ENCODE data around the gene ARFRP1.
"Not testable (repeated sequence)": the region's sequence is repeated elsewhere in the genome, so short reads cannot be mapped to it uniquely, and the experiment has no call there.

The ARFRP1 gene

DNA sequence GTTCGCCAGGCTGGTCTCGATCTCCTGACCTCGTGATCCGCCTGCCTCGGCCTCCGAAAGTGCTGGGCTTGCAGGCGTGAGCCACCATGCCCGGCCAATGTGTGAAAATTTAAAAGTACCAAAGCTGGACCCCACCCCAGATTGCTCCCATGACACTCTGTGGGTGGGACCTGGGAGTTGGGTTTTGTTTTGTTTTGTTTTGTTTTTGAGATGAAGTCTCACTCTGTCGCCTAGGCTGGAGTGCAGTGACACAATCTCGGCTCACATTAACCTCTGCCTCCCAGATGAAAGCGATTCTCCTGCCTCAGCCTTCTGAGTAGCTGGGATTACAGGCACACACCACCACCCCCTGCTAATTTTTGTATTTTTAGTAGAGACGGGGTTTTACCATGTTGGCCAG, 36.1 kb downstream of the ARFRP1 start:
- not testable (repeated sequence) for DNase-seq

DNA sequence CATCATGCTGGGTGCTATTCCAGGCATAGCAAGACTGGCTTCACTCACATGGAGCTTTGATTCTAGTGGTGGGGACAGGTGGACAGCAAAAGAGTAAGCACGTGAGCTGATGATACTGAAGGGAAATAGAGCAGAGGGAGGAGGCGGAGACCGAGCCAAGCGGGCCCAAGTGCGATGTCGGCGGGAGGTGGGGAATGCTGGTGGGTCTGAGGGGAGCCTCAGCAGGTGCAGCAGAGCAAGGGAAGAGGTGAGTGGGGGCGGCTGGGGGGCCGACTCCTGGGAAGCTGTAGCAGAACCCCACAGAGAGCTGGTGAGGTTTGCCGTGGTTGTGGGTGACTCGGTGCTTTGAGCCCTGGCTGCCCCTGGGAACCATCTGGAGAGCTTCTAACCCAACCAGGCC, 39.4 kb downstream of the ARFRP1 start:
- DNase-seq, result no peak

DNA sequence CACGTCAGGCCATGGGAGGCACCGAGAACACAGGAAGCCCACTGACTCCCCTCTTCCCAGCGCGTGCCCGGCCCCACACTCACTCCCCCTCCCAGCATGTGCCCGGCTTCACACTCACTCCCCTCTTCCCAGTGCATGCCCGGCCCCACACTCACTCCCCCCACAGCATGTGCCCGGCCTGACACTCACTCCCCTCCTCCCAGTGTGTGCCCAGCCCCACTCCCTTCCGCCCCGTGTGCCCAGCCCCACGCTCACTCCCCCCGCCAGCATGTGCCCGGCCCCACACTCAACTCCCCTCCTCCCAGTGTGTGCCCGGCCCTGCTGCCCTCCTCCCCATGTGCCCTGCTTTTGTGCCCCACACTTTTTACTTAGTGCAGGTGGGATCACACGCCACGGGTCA, 39.9 kb downstream of the ARFRP1 start:
- no peak for DNase-seq

DNA sequence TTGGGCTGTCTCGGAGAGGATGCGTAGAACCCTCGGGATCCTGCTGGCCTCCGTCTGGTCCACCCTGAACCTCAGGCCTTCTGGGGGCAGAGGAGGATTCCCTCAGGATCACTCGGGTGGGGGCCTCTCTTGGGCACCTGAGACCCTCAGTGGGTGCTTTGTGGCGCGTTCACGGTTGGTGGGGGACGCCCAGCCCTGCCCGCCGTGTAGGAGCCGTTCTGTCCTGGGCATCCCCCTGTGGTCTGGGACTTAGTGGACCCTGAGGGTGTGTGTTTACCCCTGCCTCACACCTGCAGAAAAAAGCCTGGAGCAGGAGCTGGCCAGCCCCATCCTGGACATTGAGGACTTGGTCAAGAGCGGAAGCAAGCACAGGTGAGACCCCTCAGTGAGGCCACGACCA, 42.1 kb downstream of the ARFRP1 start:
- no peak for DNase-seq

DNA sequence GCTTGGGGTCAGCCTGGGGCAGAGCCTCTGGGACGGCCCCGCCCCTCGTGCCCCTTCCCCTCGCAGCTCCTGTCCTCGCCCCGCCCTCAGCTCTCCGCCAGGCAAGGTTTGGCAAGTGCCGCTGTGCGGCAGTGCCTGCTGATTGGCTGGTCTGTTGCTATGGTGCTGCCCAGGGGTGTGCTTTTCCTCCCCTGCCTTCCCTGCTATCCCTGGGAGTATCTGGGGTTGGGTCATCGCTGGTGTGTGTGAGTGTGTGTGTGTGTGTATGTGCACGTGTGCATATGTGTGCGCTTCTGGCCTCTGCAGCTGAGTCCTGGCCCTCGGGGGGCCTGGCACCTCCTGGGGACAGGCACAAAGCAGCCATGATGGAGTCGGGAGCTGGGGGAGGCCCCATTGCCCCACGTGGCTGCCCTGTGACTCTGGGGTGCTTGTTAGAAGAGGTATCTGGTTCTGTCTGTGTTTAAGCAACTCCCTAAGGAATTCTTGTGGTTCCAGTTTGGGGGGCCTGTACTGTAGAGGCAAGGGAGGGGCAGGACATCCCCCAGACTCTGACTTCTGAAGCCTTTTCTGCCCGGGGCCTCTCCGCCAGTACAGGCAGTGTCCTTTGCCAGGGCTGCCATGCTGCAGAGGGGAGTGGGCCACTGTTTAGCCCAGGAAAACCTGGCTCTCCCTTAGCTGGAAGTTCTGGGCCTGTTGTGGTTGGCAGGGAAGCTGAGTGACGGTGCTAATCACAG, 42.7 kb downstream of the ARFRP1 start:
- DNase-seq, result no peak

DNA sequence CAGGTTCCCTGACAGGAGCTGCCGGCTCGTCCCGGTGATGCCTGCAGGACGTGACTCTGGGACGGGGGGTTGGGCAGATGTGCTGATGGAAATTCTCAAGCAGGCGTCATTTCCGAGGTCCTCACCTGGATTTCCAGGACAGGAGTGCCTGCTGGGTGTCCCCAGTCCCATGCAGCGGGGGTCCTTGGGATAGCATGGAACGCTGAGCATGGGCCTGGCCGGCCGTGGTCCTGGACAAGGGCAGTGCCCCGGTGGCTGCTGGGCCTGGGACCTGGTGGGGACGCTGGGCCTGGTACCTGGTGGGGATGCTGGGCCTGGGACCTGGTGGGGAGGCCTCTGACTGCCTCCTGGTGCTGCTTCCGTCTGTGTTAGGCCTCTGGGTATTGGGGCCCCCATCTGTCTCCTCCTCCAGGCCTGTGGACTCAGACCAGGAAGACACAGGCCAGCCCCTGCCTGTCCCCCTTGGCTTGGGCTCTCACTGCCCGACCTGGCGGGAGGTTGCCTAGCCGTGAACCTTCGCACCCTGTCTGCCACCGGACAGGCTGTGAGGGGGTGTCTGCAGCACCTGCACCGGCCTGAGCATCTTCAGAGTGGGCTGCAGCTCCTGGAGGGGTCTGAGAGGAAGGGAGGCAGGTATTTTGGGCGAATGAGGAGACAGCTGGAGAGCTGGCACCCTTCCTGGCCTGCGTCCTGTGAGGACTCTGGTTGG, 43.5 kb downstream of the ARFRP1 start:
- DNase-seq, result no peak

DNA sequence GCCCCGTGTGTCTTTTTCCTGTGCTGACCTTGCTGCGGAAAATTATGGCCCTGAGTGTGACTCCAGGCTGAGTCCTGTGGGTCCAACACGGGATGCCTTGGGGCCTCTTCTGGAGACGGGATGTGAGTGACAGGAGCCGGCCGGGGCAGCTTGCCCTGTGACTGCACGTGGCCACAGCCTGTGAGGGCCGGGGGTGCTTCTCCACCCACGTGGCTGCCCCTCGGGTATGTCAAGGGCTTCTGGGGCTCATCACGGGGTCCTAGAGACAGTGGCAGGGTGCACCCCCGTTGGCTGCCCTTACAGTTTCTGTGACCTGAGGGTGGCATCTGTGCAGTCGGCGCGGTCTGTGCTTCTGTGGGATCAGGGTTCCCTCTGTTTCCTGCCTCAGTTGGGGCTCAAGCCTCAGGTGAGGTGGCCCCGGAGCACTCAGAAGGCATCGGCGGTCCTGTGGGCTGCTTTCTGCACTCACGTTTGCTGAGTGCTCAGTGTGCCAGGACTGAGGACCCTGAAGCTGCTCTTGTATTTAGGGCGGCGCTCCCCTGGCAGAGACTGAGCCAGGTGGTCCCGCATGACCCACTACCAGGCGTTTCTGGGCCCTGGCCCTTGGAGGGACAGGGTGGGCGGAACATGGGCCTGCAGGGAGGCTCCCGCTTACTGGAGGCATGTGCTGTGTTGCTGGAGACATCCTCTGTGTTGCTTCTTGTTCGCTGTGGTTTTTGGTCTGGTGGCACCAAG, 44.3 kb downstream of the ARFRP1 start:
- no peak for DNase-seq

DNA sequence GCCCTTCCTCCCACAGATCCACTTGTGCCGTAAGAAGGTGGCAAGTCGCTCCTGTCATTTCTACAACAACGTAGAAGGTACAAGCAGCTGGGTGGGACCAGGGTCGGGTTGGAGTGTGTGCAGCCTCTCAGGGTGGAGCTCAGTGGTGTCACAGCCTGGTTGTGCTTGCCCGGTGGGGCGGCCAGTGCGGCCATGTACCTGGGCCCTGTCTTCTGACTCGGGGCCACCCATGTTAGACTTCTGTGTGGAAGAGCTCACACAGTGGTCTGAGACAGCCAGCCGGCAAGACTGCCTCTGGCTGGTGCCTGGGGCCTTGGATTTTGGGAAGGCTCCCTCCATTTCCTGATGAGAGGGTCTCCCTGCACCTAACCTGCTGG, 45.0 kb downstream of the ARFRP1 start:
- no peak for DNase-seq

DNA sequence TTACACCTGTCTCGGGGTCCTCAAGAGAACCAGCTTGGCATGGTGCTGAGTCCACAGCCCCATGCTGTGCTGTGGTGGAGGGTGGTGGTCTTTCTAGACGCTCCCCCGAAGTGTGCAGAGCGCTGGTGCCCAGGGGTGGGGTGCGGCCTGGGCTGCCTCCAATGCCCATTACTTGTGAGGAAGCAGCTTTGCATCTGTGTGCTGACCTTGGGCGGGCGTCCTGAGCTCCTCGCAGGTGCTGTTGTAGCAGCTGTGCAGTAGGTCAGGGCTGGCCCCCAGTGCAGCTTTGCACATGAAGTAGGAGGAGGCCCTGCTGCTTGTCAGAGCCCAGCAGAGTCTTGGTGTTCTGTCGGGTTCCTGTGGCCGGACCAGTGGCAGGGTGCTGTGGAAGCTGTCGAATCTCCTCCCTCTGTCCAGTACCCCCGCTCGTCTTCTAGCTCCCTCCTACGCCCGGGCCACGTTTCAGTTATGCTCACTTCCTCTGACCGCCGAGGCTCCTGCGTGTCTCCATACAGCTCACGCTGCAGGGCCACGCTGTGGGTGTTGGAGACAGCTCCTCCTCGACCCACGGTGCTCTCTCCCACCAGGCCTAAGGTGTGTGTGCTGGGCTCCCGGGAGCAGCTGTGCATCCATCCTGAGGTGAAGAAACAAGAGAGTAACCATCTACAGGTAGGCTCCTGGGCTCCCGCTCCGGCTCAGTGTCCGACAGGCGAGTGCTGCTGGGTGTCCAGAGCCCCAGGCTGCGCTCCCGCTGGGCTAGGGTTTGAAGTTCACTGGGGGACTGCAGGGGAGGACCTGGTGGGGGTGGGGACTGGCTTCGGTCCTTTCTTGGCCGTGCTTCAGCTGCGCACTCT, 45.6 kb downstream of the ARFRP1 start:
- DNase-seq, result no peak

DNA sequence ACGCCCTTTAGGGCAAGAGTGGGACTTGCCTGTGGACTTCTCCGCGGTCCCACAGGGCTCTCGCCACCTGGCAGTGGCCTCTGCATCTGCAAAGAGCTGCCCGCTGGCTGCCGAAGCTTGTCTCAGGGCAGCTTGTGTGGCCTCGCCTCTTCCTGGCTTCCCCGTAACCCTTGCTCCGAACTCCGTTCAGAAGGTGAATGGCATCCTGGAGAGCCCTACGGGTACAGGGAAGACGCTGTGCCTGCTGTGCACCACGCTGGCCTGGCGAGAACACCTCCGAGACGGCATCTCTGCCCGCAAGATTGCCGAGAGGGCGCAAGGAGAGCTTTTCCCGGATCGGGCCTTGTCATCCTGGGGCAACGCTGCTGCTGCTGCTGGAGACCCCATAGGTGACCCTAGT, 46.7 kb downstream of the ARFRP1 start:
- DNase-seq, result no peak

DNA sequence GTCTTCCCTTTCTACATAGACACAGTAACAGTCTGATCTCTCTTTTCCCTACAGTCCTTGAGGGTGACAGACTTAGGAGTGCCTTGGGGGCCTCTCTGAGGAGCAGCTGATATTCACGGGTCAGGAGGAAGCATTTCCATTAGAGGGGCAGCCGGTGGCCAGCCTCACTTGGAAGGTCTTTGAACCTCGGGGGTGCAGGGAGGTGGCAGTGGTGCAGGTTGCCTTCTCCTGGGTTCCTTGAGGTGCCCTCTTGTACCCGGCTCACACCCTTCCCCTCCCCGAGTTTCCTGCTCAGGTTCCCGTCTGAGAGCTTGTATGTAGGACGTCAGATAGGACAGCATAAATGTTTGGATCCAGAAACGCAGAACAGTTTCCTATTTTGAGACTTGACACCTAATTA, 47.2 kb downstream of the ARFRP1 start:
- DNase-seq, result no peak

DNA sequence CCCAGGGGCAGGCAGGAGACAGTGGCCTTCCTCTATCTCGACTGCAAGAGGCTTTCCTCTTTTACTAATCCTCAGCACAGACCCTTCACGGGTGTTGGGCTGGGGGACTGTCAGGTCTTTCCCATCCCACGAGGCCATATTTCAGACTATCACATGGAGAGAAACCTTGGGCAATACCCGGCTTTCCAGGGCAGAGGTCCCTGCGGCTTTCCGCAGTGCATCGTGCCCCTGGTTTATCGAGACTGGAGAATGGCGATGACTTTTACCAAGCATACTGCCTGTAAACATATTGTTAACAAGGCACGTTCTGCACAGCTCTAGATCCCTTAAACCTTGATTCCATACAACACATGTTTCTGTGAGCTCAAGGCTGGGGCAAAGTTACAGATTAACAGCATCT, 47.6 kb downstream of the ARFRP1 start:
- not testable (repeated sequence) for DNase-seq

DNA sequence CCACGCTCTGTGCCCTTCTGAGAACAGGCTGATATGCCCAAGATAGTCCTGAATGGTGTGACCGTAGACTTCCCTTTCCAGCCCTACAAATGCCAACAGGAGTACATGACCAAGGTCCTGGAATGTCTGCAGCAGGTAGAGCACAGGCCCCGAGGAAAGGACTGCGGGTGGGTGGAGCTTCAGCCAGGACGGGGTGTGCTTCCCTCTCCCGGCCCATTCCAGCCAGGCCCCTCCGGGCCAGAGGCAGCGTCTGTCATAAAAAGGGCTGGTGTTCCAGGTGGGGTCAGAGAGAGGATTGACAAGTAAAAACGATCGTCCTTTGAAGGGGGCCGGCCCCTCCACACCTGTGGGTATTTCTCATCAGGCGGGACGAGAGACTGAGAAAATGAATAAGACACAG, 48.4 kb downstream of the ARFRP1 start:
- no peak for DNase-seq

DNA sequence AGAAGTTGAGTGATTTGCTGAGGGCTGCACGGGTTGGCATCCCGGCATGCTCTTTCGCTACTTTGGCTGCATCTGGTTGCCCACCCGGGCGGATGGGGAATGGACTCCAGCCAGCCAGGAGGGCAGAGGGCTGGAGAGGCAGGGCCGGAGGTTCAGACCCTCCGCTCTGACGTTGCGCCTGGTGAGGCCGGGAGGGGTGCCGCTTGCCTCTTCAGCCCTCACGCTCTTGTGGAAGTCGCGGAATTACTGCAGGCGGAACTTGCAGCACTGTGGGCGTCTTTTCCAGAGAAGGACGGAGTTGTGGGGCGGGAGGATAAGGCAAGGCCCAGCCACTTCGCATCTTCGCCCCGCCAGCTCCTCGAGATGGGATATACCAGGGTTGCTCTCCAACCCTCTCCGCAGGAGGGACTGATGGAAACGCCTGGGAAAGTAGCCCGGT, 49.0 kb downstream of the ARFRP1 start:
- no peak for DNase-seq

DNA sequence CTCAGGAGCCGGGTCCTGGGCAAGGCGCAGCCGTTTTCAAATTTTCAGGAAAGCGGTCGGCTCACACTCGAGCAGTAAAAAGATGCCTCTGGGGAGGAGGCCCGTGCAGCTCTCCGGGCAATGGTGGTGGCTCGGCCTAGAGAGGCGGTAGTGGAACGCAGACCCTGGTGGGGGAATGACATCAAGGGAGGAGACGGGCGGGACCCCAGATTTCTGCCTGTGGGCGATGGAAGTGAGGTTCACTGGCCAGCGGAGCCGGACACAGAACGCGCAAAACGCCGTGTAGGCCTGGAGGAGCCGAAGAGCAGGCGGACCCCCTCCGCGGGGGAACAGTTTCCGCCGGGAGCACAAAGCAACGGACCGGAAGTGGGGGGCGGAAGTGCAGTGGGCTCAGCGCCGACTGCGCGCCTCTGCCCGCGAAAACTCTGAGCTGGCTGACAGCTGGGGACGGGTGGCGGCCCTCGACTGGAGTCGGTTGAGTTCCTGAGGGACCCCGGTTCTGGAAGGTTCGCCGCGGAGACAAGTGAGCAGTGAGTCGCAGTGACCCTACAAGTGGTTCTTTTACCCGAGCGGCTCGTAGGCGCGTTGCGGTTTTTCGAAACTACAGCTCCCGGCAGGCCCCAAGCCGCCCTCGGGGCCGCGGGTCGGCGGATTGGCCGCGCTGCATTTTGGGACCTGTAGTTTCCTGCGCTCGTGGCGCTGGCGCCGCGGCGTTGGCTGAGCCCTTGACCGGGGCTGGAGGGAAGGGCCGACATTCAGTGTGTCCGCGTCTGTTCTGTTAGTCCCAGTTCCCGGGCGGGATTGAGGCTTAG, 49.6 kb downstream of the ARFRP1 start, which contains the start of gene RTEL1:
Gene RTEL1 (plus strand): TSS at position 376 of the 812 bp plus-strand sequence. CDS start 1,091 bp downstream, outside the sequence.
- peak; percentile 90 for DNase-seq

DNA sequence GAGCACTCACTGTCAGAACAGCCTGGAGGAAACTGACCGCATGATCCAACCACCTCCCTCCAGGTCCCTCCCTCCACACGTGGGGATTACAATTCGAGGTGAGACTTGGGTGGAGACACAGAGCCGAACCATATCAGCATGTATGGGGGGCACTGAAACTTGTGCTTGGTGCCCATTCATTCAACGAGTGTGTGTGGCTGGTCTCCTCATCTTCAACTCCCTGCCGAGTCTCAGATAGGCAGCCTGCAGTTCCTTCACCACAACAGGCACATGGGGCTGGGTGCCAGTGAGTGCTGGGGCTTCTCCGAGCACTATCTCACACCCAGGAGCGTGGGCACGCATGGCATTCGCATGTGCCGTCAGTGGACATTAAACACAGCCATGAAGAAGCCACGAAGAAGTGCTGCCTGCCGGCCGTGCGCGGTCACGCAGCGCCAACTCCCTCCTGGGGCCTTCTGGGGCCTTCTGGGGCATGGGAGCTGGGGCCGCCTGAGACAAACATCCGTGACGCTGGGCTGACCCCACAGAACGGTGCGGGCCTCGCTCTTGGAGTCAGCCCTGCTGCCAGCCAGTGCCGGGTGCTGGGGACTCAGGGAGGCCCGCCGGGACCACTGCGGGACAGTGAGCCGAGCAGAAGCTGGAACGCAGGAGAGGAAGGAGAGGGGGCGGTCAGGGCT, 50.4 kb downstream of the ARFRP1 start:
- no peak for DNase-seq

DNA sequence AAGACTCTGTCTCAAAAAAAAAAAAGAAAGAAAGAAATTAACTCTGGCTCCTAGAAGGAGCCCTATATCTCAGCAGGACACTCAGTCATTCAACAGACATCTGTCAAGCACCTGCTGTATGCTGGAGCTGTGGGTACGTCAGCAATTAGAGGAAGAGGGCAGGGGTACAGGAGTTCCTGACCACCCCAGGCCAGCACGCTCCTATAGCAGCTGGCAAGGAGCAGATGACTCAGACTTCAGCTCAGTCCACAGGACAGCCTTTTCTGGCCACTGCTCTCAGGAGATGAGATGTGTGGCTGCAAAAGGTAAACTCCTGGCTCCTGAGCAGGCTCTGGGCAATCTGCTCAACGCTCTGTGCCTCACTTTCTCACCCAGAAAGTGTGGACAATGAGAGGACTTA, 51.3 kb downstream of the ARFRP1 start:
- no peak for DNase-seq

DNA sequence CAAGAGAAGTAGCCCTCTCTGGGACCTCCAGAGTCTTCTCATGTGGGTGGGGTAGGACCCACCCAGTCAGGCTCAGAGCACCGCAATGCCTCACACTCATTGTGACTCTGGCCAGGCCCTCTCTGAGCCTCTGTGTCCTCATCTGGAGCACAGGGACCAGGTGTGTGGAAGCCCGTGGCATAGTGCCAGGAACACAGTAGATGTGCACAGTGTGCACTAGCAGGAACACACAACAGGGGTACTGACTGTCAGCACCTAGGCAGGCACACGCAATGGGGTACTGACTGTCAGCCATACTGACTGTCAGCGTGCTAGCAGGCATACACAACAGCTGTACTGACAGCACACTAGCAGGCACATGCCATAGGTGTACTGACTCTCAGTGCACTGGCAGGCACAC, 52.5 kb downstream of the ARFRP1 start:
- no peak for DNase-seq

DNA sequence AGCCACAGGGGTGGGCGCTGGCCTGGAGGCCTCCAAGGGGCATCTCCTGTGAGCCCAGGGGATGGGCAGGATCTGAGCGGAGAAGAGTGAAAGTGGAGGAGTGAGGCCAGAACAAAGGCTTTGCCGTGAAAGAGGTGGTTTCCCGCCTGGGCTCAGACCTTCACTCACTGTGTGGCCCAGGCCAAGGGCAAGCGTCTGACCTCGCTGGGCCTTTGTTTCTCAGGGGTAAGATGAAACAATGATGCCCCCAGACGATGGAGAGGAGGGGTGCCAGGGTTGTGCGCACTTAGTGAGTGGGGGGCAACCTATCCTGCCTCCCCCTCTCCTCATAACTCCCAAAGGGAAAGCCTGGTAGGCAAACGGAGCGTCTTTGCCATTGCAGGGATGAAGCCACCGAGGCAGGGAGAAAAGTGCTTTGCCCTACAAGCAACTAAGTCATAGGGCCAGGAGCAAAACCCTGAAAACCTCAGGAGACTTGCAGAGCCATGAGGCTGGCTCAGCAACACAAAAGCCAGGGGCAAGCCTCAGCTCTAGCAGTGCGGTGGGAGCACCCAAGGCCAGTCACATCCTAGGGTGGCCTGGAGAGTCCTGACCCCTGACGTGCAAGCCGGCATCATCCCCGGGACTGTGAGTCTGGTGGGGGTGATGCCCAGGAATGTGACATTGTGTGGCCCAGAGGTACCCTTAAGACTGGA, 53.7 kb downstream of the ARFRP1 start:
- DNase-seq, result no peak

Measured in stimulated activated CD4-positive, alpha-beta T cell treated with anti-CD3 and anti-CD28 coated beads, Interleukin-4, amount 100 ng/mL, for 24 hours (primary cell).